Measurements from ENCODE around the gene SLC13A5.
"Not testable (repeated sequence)": the region's sequence is repeated elsewhere in the genome, so short reads cannot be mapped to it uniquely, and the experiment has no call there.

The SLC13A5 gene

DNA sequence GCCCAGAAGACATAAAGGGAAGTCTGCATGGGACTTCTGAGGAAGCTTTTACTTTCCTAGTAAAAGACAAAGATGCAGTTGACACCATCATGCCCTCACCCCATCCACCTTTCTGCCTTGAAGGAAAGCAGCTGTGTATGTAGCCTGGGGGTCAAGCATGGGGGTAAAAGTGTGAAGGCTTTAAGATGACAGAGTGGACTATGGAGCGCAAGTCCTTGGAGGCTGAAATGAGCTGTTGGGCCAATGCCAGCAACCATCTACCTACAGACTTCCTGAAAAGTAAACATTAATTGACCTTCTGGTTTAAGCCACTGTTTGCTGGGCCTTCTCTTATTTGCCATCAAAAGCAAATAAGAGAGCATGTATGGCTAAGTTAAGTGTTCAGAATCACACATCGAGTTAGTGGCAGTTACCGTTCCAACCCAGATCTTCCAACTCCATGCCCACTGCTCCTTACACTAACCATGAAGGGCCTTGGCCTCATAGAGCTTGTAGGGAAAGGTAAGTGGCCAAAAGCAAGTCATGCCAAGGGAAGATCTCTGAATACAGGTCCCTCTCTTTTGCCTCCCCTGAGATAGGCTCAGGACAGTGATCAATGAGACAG lies 30.0 kb downstream of the SLC13A5 start:
- DNase-seq, result no peak

DNA sequence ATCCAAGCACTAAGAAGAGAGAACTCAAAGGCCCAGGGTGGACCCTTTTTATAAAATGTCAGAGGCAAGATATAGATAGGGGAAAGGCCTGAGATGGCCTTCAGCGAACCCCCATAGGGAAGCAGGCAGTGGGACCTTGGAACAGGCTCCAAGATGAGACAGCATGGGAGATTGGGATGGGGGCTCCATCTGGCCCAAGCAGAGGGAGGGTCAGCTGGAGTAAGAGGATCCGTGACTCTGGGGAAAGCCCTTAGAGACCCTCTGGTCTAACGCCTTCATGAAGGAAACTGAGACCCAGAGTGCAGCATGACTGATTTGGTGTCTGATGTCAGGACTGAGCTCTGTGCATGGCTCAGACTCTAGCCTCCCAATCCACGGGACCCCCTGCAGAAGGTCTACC lies 30.8 kb downstream of the SLC13A5 start:
- no peak for DNase-seq

DNA sequence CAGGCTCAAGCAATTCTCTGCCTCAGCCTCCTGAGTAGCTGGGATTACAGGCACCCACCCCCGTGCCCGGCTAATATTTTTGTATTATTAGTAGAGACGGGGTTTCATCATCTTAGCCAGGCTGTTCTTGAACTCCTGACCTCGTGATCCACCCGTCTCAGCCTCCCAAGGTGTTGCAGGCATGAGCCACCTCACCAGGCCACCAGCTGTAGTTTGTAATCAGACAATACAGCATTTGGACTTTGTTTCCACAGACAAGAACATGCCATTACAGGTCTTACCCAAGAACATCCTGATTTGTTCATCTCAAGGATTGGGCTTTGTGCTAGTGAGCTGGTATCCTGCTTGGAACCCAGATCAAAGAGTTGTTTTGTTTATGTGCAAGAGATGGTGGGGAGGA lies 31.5 kb downstream of the SLC13A5 start:
- no peak for DNase-seq

DNA sequence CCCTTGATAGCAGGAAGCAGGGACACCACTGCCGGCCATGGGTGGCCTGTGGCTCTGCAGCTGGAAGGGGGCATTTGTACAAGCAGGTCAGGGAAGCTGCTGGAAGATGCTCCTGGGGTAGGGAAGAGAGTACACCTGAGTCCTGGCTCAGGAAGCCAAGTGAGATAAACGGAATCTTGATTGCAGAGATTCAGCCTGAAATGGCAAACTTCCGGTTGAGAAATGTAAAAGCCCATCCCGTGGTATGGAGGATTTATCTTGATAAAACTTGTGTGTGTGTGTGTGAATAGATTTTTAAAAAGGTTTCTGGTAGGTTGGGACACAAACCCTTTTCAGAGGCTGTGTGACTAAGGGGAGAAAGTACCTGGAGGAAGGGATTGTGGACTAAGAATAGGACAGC lies 32.0 kb downstream of the SLC13A5 start:
- DNase-seq, result no peak

DNA sequence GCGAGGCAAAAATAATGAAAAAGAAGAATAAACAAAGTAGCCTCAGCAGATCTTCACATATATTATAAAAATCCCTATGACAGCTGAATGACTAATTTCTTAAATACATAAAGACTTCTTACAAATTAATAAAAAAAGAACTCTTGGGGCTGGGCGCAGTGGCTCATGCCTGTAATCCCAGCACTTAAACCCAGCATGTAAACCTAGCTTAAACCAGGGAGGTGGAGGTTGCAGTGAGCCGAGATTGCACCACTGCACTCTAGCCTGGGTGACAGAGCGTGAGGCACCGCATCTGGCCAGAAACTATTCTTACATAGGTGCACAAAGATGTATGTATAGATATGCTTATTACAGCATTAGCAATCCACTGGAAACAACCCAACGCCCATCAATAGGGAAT lies 33.9 kb downstream of the SLC13A5 start:
- no peak for DNase-seq

DNA sequence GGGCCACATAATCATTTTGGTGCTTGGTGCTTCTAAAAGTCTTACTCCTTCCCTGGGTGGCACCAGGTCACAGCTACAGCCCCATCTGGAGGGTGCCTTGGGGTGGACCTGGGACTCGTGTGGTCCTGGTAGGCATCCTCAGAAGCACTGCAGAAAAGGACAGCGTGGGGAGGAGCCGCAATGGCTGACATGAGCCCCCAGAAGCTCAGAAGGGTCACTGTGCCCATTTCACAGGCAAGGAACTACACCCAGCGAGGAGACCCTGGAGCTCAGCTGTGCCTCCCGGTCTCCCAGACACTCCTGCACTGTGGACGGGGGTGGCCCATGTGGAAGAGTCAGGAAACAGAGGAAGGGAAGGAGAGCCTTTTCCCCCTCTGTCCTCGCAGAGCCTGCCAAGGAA lies 35.2 kb downstream of the SLC13A5 start:
- no peak for DNase-seq

DNA sequence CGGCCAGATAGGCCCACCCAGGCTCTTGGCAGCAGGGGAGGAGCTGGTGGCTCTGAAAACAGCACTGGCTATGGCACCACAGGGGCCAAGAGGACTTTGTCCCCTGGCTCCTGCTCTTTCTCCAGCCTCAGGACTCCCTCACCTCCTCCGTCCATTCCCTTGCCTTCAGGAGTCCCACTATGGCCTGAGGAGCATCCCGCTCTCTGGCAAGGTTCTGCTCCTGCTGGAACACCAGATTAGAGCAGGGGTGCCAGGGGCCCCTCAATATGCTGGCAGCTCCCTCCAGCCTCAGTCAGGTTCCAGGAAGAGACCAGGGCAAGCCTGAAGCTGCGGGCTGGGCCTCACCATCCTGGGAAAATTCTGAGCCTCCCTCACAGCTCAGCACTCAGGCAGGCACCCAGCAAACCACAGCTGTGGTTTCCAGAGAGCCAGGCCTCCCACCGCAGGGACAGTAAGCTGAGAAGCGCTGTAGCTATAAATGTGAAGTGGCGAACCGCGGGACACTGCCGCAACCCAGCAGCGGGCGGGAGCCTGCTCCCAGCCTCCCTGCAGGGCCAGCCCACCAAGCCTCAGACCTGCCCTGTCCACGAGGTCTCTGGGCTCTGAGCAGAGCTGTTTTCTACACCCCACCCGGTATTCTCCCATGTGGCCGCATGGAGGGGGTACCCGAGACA lies 35.9 kb downstream of the SLC13A5 start:
- no peak for DNase-seq

DNA sequence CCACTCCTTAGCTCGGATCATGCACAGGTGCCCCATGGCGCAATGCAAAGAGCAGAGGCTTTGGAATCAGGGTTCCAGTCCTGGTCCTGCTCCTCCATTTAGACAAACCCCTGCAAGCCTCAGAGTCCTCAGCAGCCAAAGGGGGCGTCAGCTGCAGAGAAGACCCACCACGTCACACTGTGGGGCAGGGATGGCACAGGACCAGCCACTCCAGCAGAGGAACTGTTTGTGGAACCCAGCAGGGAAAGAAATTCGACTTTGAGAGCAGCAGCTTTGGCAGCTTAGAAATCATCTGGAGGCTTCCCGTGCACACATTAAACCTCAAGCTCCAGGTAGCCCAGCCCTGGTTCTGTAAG lies 36.4 kb downstream of the SLC13A5 start:
- DNase-seq, result no peak

DNA sequence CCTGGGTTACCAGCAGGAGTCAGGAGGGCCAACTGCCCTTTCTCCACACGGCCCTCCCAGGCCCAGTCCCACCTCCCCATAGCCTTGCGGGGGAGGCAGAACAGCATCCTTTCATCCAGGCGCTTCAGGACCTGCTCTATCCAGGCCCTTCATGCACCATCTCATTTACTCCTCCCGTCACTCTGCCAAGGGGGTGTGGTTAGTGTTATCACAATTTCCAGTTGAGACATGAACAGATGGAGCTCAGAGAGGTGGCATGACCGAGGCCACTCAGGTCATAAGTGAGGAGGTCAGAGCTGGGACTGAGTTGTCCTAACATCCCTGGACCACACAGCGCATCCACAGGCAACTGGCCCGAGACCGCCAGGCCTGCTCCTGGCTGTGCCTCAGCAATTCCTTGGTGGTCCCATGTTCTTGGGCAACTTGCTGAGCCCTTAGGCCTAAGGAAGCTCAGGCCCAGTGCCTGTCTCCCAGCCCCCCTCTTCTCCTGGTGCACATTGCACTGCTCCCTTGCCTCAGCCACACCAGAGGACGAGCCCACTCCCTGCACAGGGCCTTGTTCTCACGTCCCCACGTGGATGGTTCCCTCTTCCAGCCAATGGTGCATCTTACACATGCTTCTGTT lies 37.9 kb downstream of the SLC13A5 start:
- no peak for DNase-seq

DNA sequence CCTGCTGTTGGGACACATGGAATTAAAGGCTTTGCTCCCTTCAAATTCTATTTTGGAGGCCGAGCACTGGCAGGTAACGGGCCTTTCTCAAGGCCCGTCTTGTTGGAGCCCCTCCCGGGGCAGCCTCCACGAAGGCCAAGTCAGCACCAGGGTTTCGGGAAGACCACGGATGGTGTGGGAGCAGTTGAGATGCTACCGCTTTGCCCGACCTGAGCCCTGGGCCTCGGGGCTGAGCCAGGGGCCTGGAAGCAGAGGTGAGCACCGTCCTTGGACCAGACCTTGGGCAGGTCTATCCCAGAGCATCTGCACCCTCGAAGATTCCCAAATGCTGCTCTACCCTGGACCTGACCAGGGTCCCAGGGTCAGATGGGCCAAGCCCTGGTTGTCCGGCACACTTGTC lies 38.6 kb downstream of the SLC13A5 start:
- DNase-seq, result no peak

DNA sequence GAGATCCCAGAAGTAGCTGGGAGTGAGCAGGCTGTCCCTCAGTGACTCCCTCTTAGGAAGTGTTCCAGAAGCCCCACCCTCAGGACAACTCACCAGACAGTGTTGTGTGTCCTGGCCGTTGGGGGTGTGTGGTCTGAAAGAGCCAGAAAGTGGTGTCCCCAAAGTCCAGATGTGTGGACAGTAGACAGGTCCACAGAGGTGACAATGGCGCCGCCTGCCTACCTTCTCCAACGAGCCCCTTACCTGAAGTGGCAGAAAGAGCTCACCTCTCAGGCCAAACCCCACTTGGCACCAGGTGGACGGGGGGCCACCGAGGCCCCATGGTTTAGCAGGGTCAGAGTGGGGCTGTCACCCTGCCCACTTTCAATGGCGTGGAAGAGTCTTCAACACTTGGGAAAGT lies 41.7 kb downstream of the SLC13A5 start:
- no peak for DNase-seq

DNA sequence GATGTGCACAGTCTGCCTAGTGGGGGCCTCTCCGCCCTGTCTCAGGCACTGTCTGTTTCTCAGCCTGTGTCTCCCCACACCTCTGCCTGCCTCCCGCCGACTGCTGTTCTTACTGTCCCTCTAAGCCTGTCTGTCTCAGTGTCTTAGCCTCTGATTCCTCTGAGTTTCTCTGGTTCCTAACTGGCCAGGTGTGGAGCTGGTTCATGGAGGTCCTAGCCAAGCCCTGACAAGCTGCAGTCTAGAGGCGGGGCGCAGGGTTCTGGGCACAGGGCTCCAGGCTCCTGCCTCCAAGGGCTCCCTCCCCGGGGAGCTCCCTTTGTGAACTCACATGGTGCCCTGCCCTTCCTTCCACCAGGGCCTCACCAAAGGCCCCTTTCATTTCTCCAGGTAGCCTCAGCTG lies 42.2 kb downstream of the SLC13A5 start:
- DNase-seq, result no peak

DNA sequence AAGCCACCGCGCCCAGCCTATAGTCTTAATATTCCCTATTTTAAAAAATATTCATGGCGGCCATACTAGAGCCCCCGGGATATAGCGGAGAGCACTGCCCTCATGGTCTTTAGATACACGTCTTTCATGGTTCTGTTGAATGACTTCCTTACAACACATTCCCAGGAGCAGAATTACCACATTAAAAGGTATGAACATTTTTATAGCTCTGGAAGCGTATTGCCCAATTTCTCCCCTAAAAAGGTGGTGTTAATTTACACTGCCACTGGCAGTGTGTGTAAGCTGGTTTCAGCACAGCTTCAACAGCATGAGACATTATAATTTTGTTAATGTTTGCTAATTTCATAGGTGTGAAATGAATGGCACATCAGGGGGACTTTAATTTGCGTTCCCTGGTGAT lies 42.6 kb downstream of the SLC13A5 start:
- DNase-seq, result no peak

DNA sequence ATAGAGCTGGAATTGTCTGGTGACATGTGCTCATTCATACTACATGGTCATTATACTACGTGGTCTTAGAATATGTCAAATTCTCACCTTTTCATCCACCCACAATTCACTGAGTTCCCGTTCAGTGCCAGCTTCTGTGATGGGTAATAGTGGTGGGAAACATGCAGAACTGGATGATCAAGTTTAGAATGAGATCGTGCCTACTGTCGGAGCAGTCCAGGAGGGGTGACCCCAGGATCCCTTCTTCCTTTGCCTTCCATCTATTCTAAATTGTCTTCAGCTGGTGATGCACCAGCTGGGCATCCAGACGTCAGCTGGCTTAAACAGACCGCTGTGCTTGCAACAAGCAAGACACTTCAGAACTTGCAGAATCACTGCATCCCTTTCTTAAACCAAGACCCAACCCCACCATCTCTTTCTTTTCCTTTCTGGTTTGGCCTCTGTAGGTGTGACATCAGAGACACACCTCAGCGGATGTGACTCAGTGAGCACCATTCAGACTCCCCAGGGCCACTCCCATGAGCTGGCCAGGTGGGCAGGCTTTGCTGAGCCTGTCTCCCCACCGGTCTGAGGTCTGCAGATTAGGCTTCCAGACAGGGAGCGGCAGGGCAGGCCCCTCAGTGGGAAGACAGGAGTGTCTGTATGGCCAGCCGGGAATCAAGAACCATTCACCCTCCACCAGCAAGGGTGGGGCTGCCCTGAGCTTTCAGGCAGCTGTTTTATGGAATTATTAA lies 43.5 kb downstream of the SLC13A5 start:
- no peak for DNase-seq

DNA sequence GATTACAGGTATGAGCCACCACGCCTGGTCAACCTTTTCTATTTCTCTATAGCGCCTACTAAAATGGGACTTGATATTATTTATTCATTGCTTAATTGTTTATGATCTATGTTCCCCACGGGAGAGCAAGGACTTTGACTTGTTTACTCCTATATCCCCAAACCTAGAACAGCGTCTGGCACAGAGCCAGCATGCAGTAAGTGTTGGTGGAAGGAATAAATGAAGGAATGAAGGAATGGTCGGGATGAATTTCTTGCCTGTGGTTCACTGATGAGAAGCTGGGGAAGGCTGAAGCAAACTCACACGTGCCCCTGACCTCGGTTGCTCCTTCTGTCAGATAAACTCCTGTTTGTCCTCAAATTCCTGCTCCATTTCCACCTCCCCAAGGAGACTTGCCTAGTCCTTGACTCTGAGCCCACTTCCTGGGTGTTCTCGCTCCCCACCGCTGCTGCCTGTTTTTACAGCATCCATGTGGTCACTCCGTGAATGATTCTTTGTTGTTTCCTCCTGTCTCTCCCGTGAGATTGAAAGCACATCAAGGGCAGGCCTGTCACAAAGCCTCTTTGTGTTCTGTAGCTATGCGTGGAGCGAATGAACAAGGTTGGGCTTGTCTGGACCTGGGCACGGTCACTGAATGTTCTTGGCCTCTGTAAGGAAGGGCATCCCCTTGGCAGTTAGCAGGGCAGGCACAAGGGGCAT lies 44.3 kb downstream of the SLC13A5 start:
- no peak for DNase-seq

DNA sequence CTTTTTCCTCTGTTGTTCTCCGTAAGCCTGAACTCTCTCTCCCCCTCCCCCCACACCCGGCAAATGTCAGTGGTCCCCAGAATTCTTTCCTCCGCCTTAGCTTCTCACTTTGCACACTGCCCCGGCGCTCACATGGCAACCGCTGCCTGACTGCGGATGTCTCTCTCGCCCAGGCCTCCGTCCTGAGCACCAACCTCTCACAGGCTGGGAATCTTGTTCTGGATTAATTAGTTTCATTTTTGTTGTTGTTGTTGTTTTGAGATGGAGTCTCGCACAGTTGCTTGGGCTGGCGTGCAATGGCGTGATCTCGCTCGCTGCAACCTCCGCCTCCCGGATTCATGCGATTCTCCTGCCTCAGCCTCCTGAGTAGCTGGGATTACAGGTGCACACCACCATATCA lies 45.0 kb downstream of the SLC13A5 start:
- DNase-seq, result no peak

DNA sequence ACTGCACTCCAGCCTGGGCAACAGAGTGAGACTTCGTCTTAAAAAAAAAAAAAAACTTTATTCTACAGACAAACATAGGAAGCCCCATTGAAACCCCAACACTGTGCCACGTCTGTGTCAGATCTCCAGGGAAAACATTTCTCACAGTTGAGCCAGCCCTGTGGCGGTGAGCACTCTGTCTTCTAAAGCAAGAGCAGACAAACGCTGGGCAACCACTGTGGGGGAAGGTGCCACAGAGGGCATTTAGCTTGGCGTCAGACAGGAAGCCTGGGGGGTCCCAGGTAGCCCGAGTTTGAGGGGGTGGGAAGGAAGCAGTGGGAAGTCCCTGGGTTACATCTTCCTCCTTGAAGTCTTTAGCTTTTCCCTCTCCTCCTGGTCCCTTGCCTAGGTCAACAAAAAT lies 45.7 kb downstream of the SLC13A5 start:
- DNase-seq, result no peak

DNA sequence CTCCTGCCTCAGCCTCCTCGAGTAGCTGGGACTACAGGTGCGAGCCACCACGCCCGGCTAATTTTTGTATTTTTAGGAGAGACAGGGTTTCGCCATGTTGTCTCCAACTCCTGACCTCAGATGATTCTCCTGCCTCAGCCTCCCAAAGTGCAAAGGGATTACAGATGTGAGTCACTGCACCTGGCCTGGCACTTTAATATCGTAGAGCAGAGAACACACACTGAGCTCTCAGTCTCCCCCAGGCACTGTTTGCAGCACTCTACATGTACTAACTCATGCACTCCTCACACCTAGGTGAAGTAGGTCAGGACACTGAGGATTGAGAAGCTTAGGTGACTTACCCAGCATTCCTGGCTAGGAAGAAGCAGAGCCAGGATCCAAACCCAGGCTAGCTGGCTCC lies 46.6 kb downstream of the SLC13A5 start:
- no peak for DNase-seq

DNA sequence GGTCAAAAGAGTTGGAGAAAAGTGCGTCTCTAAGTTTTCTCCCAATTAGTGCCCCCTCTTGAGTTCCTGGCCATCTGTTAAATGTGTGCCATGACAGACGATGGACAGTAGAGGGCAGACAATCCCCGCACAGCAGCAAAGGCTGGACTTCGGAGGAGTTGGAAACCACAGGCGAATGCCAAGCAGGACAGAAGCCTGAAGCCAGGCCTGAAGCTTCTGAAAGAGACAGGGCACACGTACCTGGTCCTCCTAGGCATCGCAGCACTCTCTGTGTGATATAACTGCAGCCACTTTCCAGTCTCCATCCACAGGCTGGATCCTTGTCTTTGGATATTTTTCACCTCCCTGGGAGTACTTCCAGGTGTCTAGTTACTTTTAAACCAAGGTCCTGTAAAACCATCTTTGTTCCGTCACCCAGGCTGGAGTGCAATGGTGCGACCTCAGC lies 47.1 kb downstream of the SLC13A5 start:
- peak; percentile 62 for DNase-seq

DNA sequence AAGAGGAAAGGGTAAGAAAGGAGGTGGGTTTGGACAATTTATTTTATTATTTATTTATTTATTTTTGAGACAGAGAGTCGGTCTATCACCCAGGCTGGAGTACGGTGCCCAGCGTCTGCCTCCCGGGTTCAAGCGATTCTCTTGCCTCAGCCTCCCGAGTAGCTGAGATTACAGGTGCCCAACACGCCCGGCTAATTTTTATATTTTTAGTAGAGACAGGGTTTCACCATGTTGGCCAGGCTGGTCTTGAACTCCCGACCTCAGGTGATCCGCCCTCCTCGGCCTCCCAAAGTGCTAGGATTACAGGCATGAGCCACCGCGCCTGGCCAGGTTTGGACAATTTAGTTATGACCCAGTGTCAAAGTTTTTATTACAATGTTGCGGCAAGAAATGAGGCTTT lies 50.0 kb downstream of the SLC13A5 start:
- DNase-seq, result not testable (repeated sequence)

DNA sequence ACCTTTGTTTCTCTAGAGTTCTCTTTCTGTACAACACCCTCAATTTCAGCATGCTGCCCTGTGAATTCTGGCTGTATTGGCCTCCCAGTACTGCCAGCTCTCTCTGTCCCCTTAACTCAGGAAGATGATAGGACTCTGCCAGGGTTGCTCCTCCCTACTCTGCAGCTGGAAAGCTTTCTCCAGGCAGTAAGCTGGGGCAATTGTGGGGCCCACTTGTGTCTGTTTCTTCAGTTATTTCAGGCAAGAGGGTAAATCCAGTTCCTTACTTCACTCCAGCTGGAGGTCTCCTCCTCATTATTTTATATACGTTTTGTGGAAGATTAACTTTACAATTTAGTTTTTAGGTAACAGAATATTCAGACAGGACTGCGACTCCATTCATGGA lies 51.7 kb downstream of the SLC13A5 start:
- DNase-seq, result no peak

DNA sequence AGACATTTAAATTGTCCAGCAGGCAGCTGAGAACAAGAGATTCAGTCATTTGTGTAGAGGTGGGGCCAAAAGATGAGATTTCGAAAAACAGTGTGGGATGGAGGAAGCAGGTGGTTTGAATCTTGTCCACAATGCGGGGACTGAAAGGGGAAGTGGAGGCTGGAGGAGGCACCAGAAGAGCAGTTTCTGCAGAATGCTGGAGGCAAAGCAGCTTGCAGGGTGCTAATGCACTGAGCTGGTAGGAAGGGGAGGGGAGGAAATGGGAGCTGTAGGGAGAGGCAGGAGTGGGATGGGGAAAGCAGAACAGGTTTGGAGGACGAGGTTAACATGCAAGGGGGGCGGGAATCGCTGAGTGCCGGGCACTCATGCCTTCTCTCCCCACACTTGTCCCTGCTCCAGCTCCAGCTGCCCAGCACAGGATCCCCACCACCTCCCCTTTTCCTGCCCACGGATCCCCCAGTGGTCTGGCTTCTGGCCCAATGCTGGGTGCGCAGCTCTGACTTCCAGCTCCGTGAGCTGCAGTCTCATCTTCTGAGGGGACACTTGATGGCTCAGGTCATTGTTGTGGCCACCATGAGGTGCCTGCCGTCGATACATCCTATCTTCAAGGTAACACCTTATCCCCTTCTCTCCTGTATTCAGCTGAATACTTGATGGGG lies 52.2 kb downstream of the SLC13A5 start:
- DNase-seq, result no peak

DNA sequence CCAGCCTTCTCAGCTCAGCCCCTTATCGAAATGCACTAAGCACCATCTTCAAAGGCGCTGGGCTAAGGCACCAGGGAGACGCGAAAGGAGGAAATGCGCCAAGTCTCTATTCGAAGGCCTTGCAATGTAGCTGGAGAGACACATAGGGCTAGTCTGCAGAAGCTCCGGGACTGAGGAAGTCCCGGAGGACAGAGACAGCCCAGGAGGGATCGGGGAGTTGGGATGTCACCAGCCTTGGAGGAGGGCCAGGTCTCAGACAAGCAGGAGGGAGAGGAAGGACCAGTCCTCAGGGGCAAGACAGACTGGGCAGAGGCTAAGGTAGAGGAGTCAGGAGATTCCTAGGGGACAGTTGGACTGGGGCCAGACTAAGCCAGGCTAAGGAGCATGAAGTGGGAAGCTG lies 53.1 kb downstream of the SLC13A5 start:
- no peak for DNase-seq
